Right atrium auricular region (tissue), 2 donors: ENCODE measurements around the gene HTR2C. TPM values are rescaled to one million over a fixed set of nuclear protein-coding genes. Genes with fewer than 3 reads are reported as not detected.

Experiments
- DNase-seq: peaks from one replicate; pipeline ENCODE4 v3.0.0-alpha.2; 2019; ENCODE audit warnings: low spot score
- H3K27ac ChIP-seq, 2 donors: fragments of 200-600 bp; sonication (generic); 1 replicate in 1 of 2; 2 replicates in 1 of 2; pipeline ENCODE4 v1.5.1; 2016 to 2019
- H3K27me3 ChIP-seq, 2 donors: fragments of 200-600 bp; sonication (generic); one replicate each; pipeline versions ENCODE4 v1.5.1 to v1.6.0; 2017 to 2019
- H3K36me3 ChIP-seq: fragments of 200-600 bp; sonication (generic); one replicate; pipeline ENCODE4 v1.5.1; 2016
- H3K4me1 ChIP-seq, 2 donors: fragments of 200-600 bp; sonication (generic); one replicate each; pipeline versions ENCODE4 v1.5.1 to v1.6.0; 2017 to 2019
- H3K4me3 ChIP-seq, 2 donors: fragments of 200-600 bp; sonication (generic); 1 replicate in 1 of 2; 2 replicates in 1 of 2; pipeline ENCODE4 v1.5.1; 2017 to 2019; ENCODE audit warnings: mild to moderate bottlenecking in 1 of 2, moderate library complexity in 1 of 2
- H3K9me3 ChIP-seq, 2 donors: fragments of 200-600 bp; sonication (generic); one replicate each; pipeline ENCODE4 v1.5.1; 2019
- total RNA-seq, 2 donors: library from RNA; depleted of rRNA; stranded (reverse); fragments of >200 nt; gene quantifications; one replicate each; pipeline ENCODE4 v1.1.0, GENCODE V29; 2016
- TF ChIP-seq, protein P1 (sequence below), 2 donors: fragments of 200-600 bp; sonication (generic); IDR thresholded peaks; one replicate each; pipeline ENCODE4 v1.5.1; 2019; ENCODE audit warnings: antibody characterized with exemption in 2 of 2

The HTR2C gene
- total RNA-seq, 2 donors from 2014 or later, result 0.12 TPM; not detected in 1

DNA sequence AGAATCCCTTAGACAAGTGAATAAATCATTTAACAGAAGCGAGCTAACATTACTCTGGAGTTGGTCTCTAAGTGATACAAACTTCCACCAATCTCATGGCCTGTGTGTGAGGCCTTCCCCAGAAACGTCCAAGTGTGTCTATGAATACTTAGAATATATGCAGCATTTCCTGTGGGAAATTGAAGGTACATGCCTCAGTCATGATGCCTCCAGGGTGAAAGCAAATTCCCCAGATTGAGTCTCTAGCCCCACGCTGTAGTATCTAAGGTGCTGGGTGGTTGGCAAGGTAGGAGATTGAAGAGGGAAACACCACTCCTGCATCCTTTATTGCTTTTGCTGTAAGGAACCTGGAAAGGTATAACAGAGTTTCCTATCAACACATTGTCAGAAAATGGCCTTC lies 319.7 kb downstream of the HTR2C start:
- Histone ChIP-seq H3K27ac (no peak overlapping the region), H3K4me1 (no peaks in the 10 kb centered on the region), H3K36me3 (no peaks in the 10 kb centered on the region), H3K27me3 (no peaks in the 10 kb centered on the region), H3K4me3 (no peak overlapping the region), H3K9me3 (peaks cover 0 to 6% of the 10 kb centered on the region in 2 donors)
- no peak for DNase-seq
- TF ChIP-seq, protein P1, sequence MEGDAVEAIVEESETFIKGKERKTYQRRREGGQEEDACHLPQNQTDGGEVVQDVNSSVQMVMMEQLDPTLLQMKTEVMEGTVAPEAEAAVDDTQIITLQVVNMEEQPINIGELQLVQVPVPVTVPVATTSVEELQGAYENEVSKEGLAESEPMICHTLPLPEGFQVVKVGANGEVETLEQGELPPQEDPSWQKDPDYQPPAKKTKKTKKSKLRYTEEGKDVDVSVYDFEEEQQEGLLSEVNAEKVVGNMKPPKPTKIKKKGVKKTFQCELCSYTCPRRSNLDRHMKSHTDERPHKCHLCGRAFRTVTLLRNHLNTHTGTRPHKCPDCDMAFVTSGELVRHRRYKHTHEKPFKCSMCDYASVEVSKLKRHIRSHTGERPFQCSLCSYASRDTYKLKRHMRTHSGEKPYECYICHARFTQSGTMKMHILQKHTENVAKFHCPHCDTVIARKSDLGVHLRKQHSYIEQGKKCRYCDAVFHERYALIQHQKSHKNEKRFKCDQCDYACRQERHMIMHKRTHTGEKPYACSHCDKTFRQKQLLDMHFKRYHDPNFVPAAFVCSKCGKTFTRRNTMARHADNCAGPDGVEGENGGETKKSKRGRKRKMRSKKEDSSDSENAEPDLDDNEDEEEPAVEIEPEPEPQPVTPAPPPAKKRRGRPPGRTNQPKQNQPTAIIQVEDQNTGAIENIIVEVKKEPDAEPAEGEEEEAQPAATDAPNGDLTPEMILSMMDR (IDR thresholded peaks at IDR 0.05), result no peak

DNA sequence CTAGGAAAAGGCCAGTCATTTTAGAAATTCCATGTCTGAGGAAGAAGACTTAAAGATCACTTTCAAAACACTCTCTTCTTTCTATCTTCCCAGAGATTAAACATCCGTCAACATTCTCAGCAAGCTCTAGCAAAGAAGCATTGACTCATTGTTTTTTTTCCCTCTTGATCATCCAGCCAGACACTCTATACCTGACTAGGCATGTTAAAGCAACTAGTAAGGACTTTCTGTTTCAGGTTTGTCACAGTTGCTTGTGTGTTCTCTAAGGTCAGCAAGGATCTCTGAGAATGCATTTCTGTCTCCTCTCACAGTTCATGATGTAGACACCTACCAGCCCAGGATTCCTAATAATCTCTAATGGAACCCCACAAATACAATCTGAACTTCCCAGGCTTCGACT lies 321.4 kb downstream of the HTR2C start:
- Histone ChIP-seq H3K27me3 (no peaks in the 10 kb centered on the region), H3K9me3 (peaks cover 0 to 6% of the 10 kb centered on the region in 2 donors), H3K4me1 (no peaks in the 10 kb centered on the region), H3K27ac (no peak overlapping the region), H3K36me3 (no peaks in the 10 kb centered on the region), H3K4me3 (no peak overlapping the region)
- no peak for DNase-seq
- TF ChIP-seq, protein P1 (IDR thresholded peaks at IDR 0.05), result no peak

DNA sequence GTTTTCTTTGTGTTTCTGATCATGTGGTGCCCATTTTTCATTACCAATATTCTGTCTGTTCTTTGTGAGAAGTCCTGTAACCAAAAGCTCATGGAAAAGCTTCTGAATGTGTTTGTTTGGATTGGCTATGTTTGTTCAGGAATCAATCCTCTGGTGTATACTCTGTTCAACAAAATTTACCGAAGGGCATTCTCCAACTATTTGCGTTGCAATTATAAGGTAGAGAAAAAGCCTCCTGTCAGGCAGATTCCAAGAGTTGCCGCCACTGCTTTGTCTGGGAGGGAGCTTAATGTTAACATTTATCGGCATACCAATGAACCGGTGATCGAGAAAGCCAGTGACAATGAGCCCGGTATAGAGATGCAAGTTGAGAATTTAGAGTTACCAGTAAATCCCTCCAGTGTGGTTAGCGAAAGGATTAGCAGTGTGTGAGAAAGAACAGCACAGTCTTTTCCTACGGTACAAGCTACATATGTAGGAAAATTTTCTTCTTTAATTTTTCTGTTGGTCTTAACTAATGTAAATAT lies 323.2 kb downstream of the HTR2C start:
- DNase-seq, result no peak
- Histone ChIP-seq H3K27me3 (no peaks in the 10 kb centered on the region), H3K9me3 (peaks cover 0 to 6% of the 10 kb centered on the region in 2 donors), H3K36me3 (no peaks in the 10 kb centered on the region), H3K4me3 (no peak overlapping the region), H3K27ac (no peak overlapping the region), H3K4me1 (no peaks in the 10 kb centered on the region)
- TF ChIP-seq, protein P1 (IDR thresholded peaks at IDR 0.05), result no peak

DNA sequence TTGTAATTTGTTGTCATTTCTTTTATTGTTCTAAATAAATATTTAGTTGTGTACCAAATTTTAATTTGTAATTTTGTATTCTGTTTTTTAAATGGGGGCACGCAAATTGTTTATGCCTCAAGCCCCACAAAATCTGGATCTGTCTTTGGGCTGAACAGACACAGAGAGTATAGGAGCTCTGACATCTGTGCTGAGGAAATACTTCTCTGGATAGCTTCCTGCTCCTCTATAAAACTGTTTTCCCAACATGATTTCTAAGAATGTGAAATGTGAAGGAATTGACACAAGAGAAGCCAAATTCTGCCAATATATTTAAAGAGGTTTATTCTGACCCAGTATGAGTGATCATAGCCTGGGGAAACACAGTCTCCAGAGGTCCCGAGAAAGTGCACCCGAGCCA lies 340.5 kb downstream of the HTR2C start:
- TF ChIP-seq, protein P1 (IDR thresholded peaks at IDR 0.05), result no peak
- no peak overlapping the region for H3K4me3 ChIP-seq
- no peak for DNase-seq
- no peaks in the 10 kb centered on the region for H3K9me3 ChIP-seq
- no peaks in the 10 kb centered on the region for H3K36me3 ChIP-seq
- H3K27ac ChIP-seq, result no peak overlapping the region
- H3K4me1 ChIP-seq, result peaks cover 0 to 14% of the 10 kb centered on the region in 2 donors
- no peaks in the 10 kb centered on the region for H3K27me3 ChIP-seq

DNA sequence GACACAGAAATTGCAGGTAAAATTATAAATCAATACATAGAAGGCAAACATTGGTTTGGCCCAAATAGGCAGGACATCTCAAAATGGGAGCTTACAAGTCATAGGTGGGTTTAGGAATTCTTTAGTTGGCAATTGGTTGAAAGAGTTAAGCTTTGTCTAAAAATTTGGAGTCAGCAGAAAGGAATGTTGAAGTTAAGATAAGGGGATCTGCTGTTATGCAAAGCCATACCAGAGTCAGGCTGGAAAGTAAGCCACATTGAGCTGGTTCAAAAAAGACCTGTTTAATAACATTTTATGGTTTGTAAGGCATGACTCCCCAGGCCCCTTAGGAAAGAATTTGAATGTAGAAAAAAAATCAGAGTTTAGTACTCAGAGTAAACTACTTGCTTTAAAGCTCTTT lies 341.0 kb downstream of the HTR2C start:
- H3K27me3 ChIP-seq, result no peaks in the 10 kb centered on the region
- no peak overlapping the region for H3K4me3 ChIP-seq
- H3K36me3 ChIP-seq, result no peaks in the 10 kb centered on the region
- DNase-seq, result no peak
- H3K4me1 ChIP-seq, result peaks cover 0 to 14% of the 10 kb centered on the region in 2 donors
- TF ChIP-seq, protein P1 (IDR thresholded peaks at IDR 0.05), result no peak
- H3K9me3 ChIP-seq, result no peaks in the 10 kb centered on the region
- H3K27ac ChIP-seq, result no peak overlapping the region

DNA sequence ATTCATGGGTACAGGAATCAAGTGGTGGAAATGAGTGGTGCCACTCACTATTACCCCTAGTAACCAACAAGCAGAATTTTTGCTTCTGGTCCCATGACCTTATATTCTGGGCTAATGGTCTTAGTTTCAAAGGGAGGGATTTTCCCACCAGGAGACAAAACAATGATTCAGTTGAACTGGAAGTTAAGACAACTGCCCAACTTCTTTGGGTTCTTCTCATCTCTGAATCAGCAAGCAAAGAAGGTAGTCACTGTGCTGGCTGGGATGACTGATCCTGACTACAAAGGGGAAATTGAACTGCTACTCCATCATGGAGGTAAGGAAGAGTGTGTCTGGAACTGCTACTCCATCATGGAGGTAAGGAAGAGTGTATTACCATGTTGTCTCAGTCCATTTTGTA lies 346.3 kb downstream of the HTR2C start:
- TF ChIP-seq, protein P1 (IDR thresholded peaks at IDR 0.05), result no peak
- no peak for DNase-seq
- H3K4me1 ChIP-seq, result peaks cover 0 to 6% of the 10 kb centered on the region in 2 donors
- H3K4me3 ChIP-seq, result no peak overlapping the region
- no peaks in the 10 kb centered on the region for H3K36me3 ChIP-seq
- H3K27me3 ChIP-seq, result no peaks in the 10 kb centered on the region
- H3K9me3 ChIP-seq, result peaks cover 0 to 10% of the 10 kb centered on the region in 2 donors
- H3K27ac ChIP-seq, result no peak overlapping the region
